Hindlimb muscle (tissue), 1 donor: ENCODE results near the gene DHRS12. TPM values are rescaled to one million over a fixed set of nuclear protein-coding genes. Genes with fewer than 3 reads are reported as not detected.
"Not testable (repeated sequence)": the region's sequence is repeated elsewhere in the genome, so short reads cannot be mapped to it uniquely, and the experiment has no call there.

Experiments
- DNase-seq: peaks from one replicate; pipeline ENCODE4 v3.0.0-alpha.2; 2013
- polyA plus RNA-seq: library from polyadenylated mRNA; unstranded; fragments of 120-200 nt; gene quantifications from one replicate; pipeline ENCODE4 v1.2.1, GENCODE V29; 2013; ENCODE audit not compliant: insufficient read length

The DHRS12 gene
- polyA plus RNA-seq, 1 donor: 14.9 TPM

- no peak for DNase-seq
These were observed 23.3 kb upstream of the DHRS12 start for GRCh38 chr13:51827254-51827653.

GRCh38 chr13:51826606-51827005 lies 22.6 kb upstream of the DHRS12 start:
- DNase-seq: no peak

GRCh38 chr13:51825681-51826254 lies 21.8 kb upstream of the DHRS12 start:
- no peak for DNase-seq

GRCh38 chr13:51825165-51825592 lies 21.2 kb upstream of the DHRS12 start:
- DNase-seq: no peak

GRCh38 chr13:51824712-51825111 lies 20.7 kb upstream of the DHRS12 start:
- DNase-seq: not testable (repeated sequence)

- DNase-seq: no peak
These were observed 19.9 kb upstream of the DHRS12 start for GRCh38 chr13:51823863-51824262.

GRCh38 chr13:51823359-51823758 lies 19.4 kb upstream of the DHRS12 start:
- DNase-seq: no peak

GRCh38 chr13:51822106-51822815 lies 18.3 kb upstream of the DHRS12 start:
- DNase-seq: no peak

GRCh38 chr13:51821606-51822005 lies 17.6 kb upstream of the DHRS12 start:
- no peak for DNase-seq

GRCh38 chr13:51820016-51820597 lies 16.1 kb upstream of the DHRS12 start:
- no peak for DNase-seq

- DNase-seq: no peak
These were observed 15.6 kb upstream of the DHRS12 start for GRCh38 chr13:51819544-51819943.

- DNase-seq: no peak
These were observed 15.0 kb upstream of the DHRS12 start for GRCh38 chr13:51818781-51819511.

GRCh38 chr13:51818276-51818675 lies 14.3 kb upstream of the DHRS12 start:
- no peak for DNase-seq

- DNase-seq: no peak
These were observed 13.8 kb upstream of the DHRS12 start for GRCh38 chr13:51817717-51818116.

GRCh38 chr13:51816604-51817249 lies 12.8 kb upstream of the DHRS12 start:
- DNase-seq: no peak

- no peak for DNase-seq
These were observed 11.9 kb upstream of the DHRS12 start for GRCh38 chr13:51815848-51816247.

GRCh38 chr13:51814825-51815650 lies 11.1 kb upstream of the DHRS12 start:
- DNase-seq: no peak

GRCh38 chr13:51814071-51814470 lies 10.1 kb upstream of the DHRS12 start:
- DNase-seq: no peak

GRCh38 chr13:51811920-51812451 lies 8.0 kb upstream of the DHRS12 start:
- no peak for DNase-seq

GRCh38 chr13:51811046-51811445 lies 7.1 kb upstream of the DHRS12 start:
- DNase-seq: no peak

GRCh38 chr13:51808811-51809210 lies 4.8 kb upstream of the DHRS12 start:
- no peak for DNase-seq

- DNase-seq: no peak
These were observed 3.1 kb upstream of the DHRS12 start for GRCh38 chr13:51807041-51807440.
